Osteocyte (in vitro differentiated cells): ENCODE data around the gene ZNHIT1. TPM values are rescaled to one million over a fixed set of nuclear protein-coding genes. Genes with fewer than 3 reads are reported as not detected.

Experiments
- DNase-seq: peaks from one replicate; pipeline ENCODE4 v3.0.0; 2021; ENCODE audit warnings: mixed read lengths; ENCODE audit not compliant: unreplicated experiment; ENCODE audit errors: extremely low spot score
- H3K27ac Mint-ChIP-seq: one replicate; pipeline ENCODE4 v1.8.0; 2021; ENCODE audit warnings: mild to moderate bottlenecking, mixed read lengths; ENCODE audit not compliant: unreplicated experiment
- H3K27me3 Mint-ChIP-seq: one replicate; pipeline ENCODE4 v1.8.0; 2021; ENCODE audit warnings: mixed read lengths; ENCODE audit not compliant: unreplicated experiment
- H3K36me3 Mint-ChIP-seq: one replicate; pipeline ENCODE4 v1.8.0; 2021; ENCODE audit warnings: mixed read lengths; ENCODE audit not compliant: unreplicated experiment
- H3K4me1 Mint-ChIP-seq: one replicate; pipeline ENCODE4 v1.8.0; 2021; ENCODE audit warnings: mixed read lengths; ENCODE audit not compliant: unreplicated experiment
- H3K4me3 Mint-ChIP-seq: one replicate; pipeline ENCODE4 v1.8.0; 2021; ENCODE audit warnings: mild to moderate bottlenecking, moderate library complexity, mixed read lengths; ENCODE audit not compliant: unreplicated experiment
- H3K9me3 Mint-ChIP-seq: one replicate; pipeline ENCODE4 v1.8.0; 2021; ENCODE audit warnings: mixed read lengths; ENCODE audit not compliant: unreplicated experiment
- total RNA-seq: library from RNA; stranded (reverse); gene quantifications from 2 replicates; pipeline ENCODE4 v1.2.1, GENCODE V29; 2021
- TF ChIP-seq, protein P1 (sequence below): fragments of 200-600 bp; sonication (generic); IDR thresholded peaks from 2 replicates; pipeline ENCODE4 v1.5.0; 2021; ENCODE audit warnings: antibody characterized with exemption, mild to moderate bottlenecking, moderate library complexity

Gene ZNHIT1
- total RNA-seq, 1 donor from 2014 or later = 66.9 TPM

- DNase-seq = no peak
- TF ChIP-seq, protein P1, sequence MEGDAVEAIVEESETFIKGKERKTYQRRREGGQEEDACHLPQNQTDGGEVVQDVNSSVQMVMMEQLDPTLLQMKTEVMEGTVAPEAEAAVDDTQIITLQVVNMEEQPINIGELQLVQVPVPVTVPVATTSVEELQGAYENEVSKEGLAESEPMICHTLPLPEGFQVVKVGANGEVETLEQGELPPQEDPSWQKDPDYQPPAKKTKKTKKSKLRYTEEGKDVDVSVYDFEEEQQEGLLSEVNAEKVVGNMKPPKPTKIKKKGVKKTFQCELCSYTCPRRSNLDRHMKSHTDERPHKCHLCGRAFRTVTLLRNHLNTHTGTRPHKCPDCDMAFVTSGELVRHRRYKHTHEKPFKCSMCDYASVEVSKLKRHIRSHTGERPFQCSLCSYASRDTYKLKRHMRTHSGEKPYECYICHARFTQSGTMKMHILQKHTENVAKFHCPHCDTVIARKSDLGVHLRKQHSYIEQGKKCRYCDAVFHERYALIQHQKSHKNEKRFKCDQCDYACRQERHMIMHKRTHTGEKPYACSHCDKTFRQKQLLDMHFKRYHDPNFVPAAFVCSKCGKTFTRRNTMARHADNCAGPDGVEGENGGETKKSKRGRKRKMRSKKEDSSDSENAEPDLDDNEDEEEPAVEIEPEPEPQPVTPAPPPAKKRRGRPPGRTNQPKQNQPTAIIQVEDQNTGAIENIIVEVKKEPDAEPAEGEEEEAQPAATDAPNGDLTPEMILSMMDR = no peak
- Mint-ChIP-seq H3K27ac (no peak overlapping the region), H3K9me3 (no peaks in the 10 kb centered on the region), H3K36me3 (peaks cover 29% of the 10 kb centered on the region), H3K4me1 (peaks cover 3% of the 10 kb centered on the region), H3K4me3 (no peak overlapping the region), H3K27me3 (no peaks in the 10 kb centered on the region)
These were observed 8.8 kb downstream of the ZNHIT1 start for GRCh38 chr7:101226721-101227120.

GRCh38 chr7:101231644-101232043 is 13.7 kb downstream of the ZNHIT1 start:
- H3K4me3 Mint-ChIP-seq = no peak overlapping the region
- TF ChIP-seq, protein P1 = no peak
- H3K36me3 Mint-ChIP-seq = peaks cover 14% of the 10 kb centered on the region
- no peaks in the 10 kb centered on the region for H3K27me3 Mint-ChIP-seq
- H3K27ac Mint-ChIP-seq = no peak overlapping the region
- DNase-seq = no peak
- no peaks in the 10 kb centered on the region for H3K9me3 Mint-ChIP-seq
- peaks cover 2% of the 10 kb centered on the region for H3K4me1 Mint-ChIP-seq

GRCh38 chr7:101232141-101232850 is 14.3 kb downstream of the ZNHIT1 start:
- Mint-ChIP-seq H3K9me3 (no peaks in the 10 kb centered on the region), H3K36me3 (peaks cover 11% of the 10 kb centered on the region), H3K4me3 (no peak overlapping the region), H3K4me1 (peaks cover 2% of the 10 kb centered on the region), H3K27ac (no peak overlapping the region), H3K27me3 (no peaks in the 10 kb centered on the region)
- TF ChIP-seq, protein P1 = no peak
- no peak for DNase-seq

DNA sequence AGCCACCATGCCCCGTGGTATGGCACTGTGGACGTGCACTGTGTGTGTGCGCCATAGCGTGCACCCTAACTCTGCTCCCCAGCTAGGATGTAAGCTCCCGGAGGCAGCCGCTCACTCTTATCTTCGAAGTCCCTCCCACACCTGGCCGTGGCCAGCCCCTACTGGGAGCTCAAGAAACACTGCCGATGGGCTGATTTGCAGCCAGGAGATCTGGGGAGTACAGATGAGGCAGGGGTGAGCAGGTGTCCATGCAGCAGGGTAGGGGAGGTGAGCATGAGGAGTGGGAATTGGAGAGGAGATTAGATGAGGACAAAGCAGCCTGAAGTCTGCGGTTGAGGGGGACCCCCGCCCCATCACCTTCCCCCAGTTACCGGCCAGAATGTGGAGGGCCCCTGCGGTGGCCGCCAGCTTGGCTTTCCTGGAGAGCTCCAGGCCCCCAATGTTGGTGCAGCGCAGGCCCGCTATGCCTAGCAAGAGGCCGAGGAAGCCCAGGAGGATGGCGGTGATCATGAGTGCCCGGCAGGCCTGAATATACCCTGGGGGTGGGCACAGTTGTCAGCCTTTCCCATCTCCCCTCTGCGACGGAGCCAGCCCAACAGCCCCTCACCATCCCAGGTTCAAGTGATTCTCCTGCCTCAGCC is 16.1 kb downstream of the ZNHIT1 start:
- H3K27me3 Mint-ChIP-seq = no peaks in the 10 kb centered on the region
- peaks cover 2% of the 10 kb centered on the region for H3K4me1 Mint-ChIP-seq
- TF ChIP-seq, protein P1 = no peak
- no peak overlapping the region for H3K4me3 Mint-ChIP-seq
- no peaks in the 10 kb centered on the region for H3K9me3 Mint-ChIP-seq
- no peak for DNase-seq
- peaks cover 7% of the 10 kb centered on the region for H3K36me3 Mint-ChIP-seq
- no peak overlapping the region for H3K27ac Mint-ChIP-seq

- H3K27me3 Mint-ChIP-seq = no peaks in the 10 kb centered on the region
- H3K4me1 Mint-ChIP-seq = peaks cover 2% of the 10 kb centered on the region
- H3K36me3 Mint-ChIP-seq = peaks cover 7% of the 10 kb centered on the region
- TF ChIP-seq, protein P1 = no peak
- no peaks in the 10 kb centered on the region for H3K9me3 Mint-ChIP-seq
- H3K27ac Mint-ChIP-seq = no peak overlapping the region
- no peak overlapping the region for H3K4me3 Mint-ChIP-seq
- no peak for DNase-seq
These were observed 16.7 kb downstream of the ZNHIT1 start for GRCh38 chr7:101234636-101235035.
